SK-N-SH (cell line): Measurements from ENCODE around the gene CFDP1. TPM values are rescaled to one million over a fixed set of nuclear protein-coding genes. Genes with fewer than 3 reads are reported as not detected.

Experiments
- CTCF ChIA-PET: fragments of 300-600, 350-600 bp; formaldehyde crosslinking; extraction: SDS; loops from one replicate; lab custom pipeline; 2021; lab: Yijun Ruan, JAX
- POLR2A ChIA-PET: fragments of 350-600 bp; sonication (Branson Sonifier 250); formaldehyde crosslinking; extraction: SDS; loops from one replicate; lab custom pipeline; 2020; ENCODE audit warnings: antibody characterized with exemption, inconsistent platforms; lab: Yijun Ruan, JAX
- DNase-seq: peaks from one replicate; pipeline ENCODE4 v3.0.0; 2012
- H2AFZ ChIP-seq: fragments of 200-600 bp; sonication (generic); 2 replicates; pipeline ENCODE4 v1.8.1; 2016; ENCODE audit warnings: antibody characterized with exemption, mild to moderate bottlenecking, low read depth
- H3F3A ChIP-seq: fragments of 200-600 bp; sonication (generic); replicated peaks from 2 replicates; pipeline ENCODE3; 2016; ENCODE audit warnings: antibody characterized with exemption, mild to moderate bottlenecking; ENCODE audit not compliant: insufficient read depth
- H3K27ac ChIP-seq, 2 experiments: fragments of 200-500 bp in 1 of 2; fragments of 200-600 bp in 1 of 2; sonication (Bioruptor generic) in 1 of 2; sonication (generic), shearing (Covaris generic) in 1 of 2; 2 replicates each; pipeline versions ENCODE4 v1.5.1 to v1.6.1; 2014 to 2016; ENCODE audit warnings: low read depth in 2 of 2, inconsistent platforms in 1 of 2, low read length in 1 of 2, mild to moderate bottlenecking in 1 of 2, mixed read lengths in 1 of 2
- H3K27me3 ChIP-seq: fragments of 200-600 bp; sonication (generic), shearing (Covaris generic); 2 replicates; pipeline ENCODE4 v1.6.1; 2016; ENCODE audit warnings: mixed run types; ENCODE audit not compliant: insufficient read depth
- H3K36me3 ChIP-seq, 2 experiments: fragments of 200-500 bp in 1 of 2; fragments of 200-600 bp in 1 of 2; sonication (Bioruptor generic) in 1 of 2; sonication (generic) in 1 of 2; replicated peaks in 1 of 2; 2 replicates each; pipeline versions ENCODE3 to v1.5.1; 2014 to 2016; ENCODE audit warnings: low read length in 1 of 2, mild to moderate bottlenecking in 1 of 2; ENCODE audit not compliant: insufficient read depth in 2 of 2, control insufficient read depth in 1 of 2
- H3K4me1 ChIP-seq, 2 experiments: fragments of 200-500 bp in 1 of 2; fragments of 200-600 bp in 1 of 2; sonication (Bioruptor generic) in 1 of 2; sonication (generic), shearing (Covaris generic) in 1 of 2; 2 replicates each; pipeline versions ENCODE4 v1.5.1 to v1.6.1; 2014 to 2016; ENCODE audit warnings: low read depth in 1 of 2, low read length in 1 of 2, mixed run types in 1 of 2; ENCODE audit not compliant: insufficient read depth in 2 of 2, control insufficient read depth in 1 of 2
- H3K4me2 ChIP-seq: fragments of 200-600 bp; sonication (generic), shearing (Covaris generic); 2 replicates; pipeline ENCODE4 v1.6.1; 2017; ENCODE audit warnings: mixed run types
- H3K4me3 ChIP-seq, 2 experiments: fragments of 200-500 bp in 1 of 2; fragments of 200-600 bp in 1 of 2; sonication (Bioruptor generic) in 1 of 2; sonication (generic), shearing (Covaris generic) in 1 of 2; 2 replicates each; pipeline versions ENCODE4 v1.5.1 to v1.8.1; 2014 to 2016; ENCODE audit warnings: low read depth in 2 of 2, inconsistent platforms in 1 of 2, low read length in 1 of 2, mild to moderate bottlenecking in 1 of 2, mixed read lengths in 1 of 2, moderate library complexity in 1 of 2
- H3K79me2 ChIP-seq: fragments of 200-600 bp; sonication (generic); 2 replicates; pipeline ENCODE4 v1.8.1; 2017; ENCODE audit warnings: mild to moderate bottlenecking; ENCODE audit not compliant: insufficient read depth
- H3K9ac ChIP-seq: fragments of 200-600 bp; sonication (generic); 2 replicates; pipeline ENCODE4 v1.6.1; 2017; ENCODE audit warnings: mixed run types
- H3K9me2 ChIP-seq: fragments of 200-600 bp; sonication (generic); 2 replicates; pipeline ENCODE4 v1.6.1; 2017; ENCODE audit warnings: mixed run types
- H3K9me3 ChIP-seq: fragments of 200-600 bp; sonication (generic); 2 replicates; pipeline ENCODE4 v1.6.1; 2017; ENCODE audit warnings: mixed run types, mild to moderate bottlenecking, moderate library complexity
- H4K20me1 ChIP-seq: fragments of 200-600 bp; sonication (generic); 2 replicates; pipeline ENCODE4 v1.6.1; 2017; ENCODE audit warnings: mild to moderate bottlenecking, mixed run types; ENCODE audit not compliant: insufficient read depth
- CHD2 ChIP-seq: fragments of 150-350 bp; IDR thresholded peaks from 2 replicates; pipeline ENCODE4 v1.6.1; 2018; ENCODE audit warnings: low read length; ENCODE audit not compliant: partially characterized antibody
- ELF1 ChIP-seq: IDR thresholded peaks from 2 replicates; pipeline ENCODE4 v1.4.0; 2012
- FOXJ3 ChIP-seq: sonication (generic); formaldehyde crosslinking; IDR thresholded peaks from 2 replicates; pipeline ENCODE4 v1.5.1; 2020; ENCODE audit warnings: mild to moderate bottlenecking, missing genetic modification reagents
- FOXM1 ChIP-seq: IDR thresholded peaks from 2 replicates; pipeline ENCODE4 v1.4.0; 2012; ENCODE audit warnings: low read depth, mild to moderate bottlenecking
- GABPA ChIP-seq: IDR thresholded peaks from 2 replicates; pipeline ENCODE4 v1.4.0; 2012; ENCODE audit warnings: low read depth, mild to moderate bottlenecking
- MXI1 ChIP-seq: IDR thresholded peaks from 2 replicates; pipeline ENCODE4 v1.6.1; 2012; ENCODE audit warnings: mild to moderate bottlenecking, low read depth, low read length, improper control_type of control experiment
- NRF1 ChIP-seq: IDR thresholded peaks from 2 replicates; pipeline ENCODE4 v1.6.1; 2012; ENCODE audit warnings: low read depth, mild to moderate bottlenecking, low read length
- RAD21 ChIP-seq: IDR thresholded peaks from 2 replicates; pipeline ENCODE4 v1.6.1; 2012; ENCODE audit warnings: mild to moderate bottlenecking, low read length
- RFX5 ChIP-seq: IDR thresholded peaks from 2 replicates; pipeline ENCODE4 v1.6.1; 2012; ENCODE audit warnings: mild to moderate bottlenecking, improper control_type of control experiment, low read length
- SIN3A ChIP-seq: IDR thresholded peaks from 2 replicates; pipeline ENCODE4 v1.6.1; 2012; ENCODE audit warnings: low read depth, mild to moderate bottlenecking, low read length, moderate library complexity, borderline replicate concordance
- TEAD4 ChIP-seq: IDR thresholded peaks from 2 replicates; pipeline ENCODE4 v1.4.0; 2012; ENCODE audit warnings: mild to moderate bottlenecking, borderline replicate concordance; ENCODE audit not compliant: insufficient read depth
- YY1 ChIP-seq: IDR thresholded peaks from 2 replicates; pipeline ENCODE4 v1.4.0; 2012; ENCODE audit warnings: low read depth, mild to moderate bottlenecking
- WGBS: methylation state at CpG from one replicate; pipeline ENCODE4 v1.1.6; 2017; ENCODE audit warnings: low lambda C conversion rate; 5-methylcytosine and 5-hydroxymethylcytosine counted together
- polyA plus RNA-seq, 3 experiments: library from polyadenylated mRNA; depleted of rRNA; stranded (reverse); fragments of >200 nt; gene quantifications; 2 replicates each; pipeline ENCODE4 v1.2.3, GENCODE V29; 2012
- TF ChIP-seq, protein P1 (sequence below): IDR thresholded peaks from 2 replicates; pipeline ENCODE4 v1.4.0; 2012; ENCODE audit warnings: low read depth, borderline replicate concordance
- TF ChIP-seq, protein P2 (sequence below): IDR thresholded peaks from 2 replicates; pipeline ENCODE4; 2012
- TF ChIP-seq, protein P3 (sequence below): fragments of 200-600 bp; sonication (generic); IDR thresholded peaks from 2 replicates; pipeline ENCODE4 v1.6.1; 2017; ENCODE audit warnings: antibody characterized with exemption, mild to moderate bottlenecking, moderate library complexity

CFDP1 gene
- polyA plus RNA-seq, 1 of the 3 experiments (the other 2 are of a cell fraction), result 46.0 TPM

DNA sequence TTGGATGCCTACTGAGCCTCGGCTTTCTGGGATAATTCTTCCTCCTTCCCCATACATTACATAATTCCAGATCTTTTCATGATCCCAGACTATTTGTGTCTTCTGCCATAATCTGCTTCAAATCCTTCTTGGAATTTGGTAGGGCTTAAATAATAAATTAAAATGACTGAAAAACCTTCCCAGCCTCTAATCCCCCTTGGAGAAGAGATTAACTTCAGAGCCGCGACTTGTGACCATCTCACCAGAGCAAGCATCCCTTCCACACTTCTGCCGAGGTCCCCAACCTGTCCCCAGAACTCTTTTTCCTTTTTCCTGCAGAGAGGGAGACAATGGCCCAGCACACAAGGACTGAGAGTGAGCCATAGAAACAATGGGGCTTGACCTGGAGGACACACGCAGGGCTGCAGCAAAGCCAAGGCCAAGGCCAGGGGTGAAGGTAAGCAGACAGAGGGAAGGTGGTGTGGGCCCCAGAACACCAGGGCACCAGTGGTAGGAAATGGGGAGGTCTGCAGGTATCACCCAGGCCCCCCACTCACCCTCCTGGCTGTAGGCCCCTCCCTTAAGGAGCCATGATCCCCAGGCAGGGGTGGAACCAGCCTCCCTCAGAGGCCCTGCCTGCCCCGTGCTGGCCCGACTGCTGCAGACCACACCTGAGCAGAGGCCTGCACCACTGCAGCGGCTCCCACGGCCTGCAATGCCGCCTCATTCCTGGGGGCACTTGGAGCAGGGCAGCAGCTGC is 172.3 kb downstream of the CFDP1 start:
- Histone ChIP-seq H2AFZ (no peak overlapping the region), H3K4me1 (peaks cover 36 to 71% of the 10 kb centered on the region in 2 experiments)
- 92% methylated on average over 5 of the region's 10 CpGs for WGBS

More for the DNA sequence above, 172.3 kb downstream of the CFDP1 start:
- peaks cover 100% of the 10 kb centered on the region for H3K79me2 ChIP-seq
- no peak for TF ChIP-seq RFX5
- TF ChIP-seq YY1, result no peak
- TF ChIP-seq GABPA, result no peak
- no peak for TF ChIP-seq NRF1
- TF ChIP-seq, protein P1, sequence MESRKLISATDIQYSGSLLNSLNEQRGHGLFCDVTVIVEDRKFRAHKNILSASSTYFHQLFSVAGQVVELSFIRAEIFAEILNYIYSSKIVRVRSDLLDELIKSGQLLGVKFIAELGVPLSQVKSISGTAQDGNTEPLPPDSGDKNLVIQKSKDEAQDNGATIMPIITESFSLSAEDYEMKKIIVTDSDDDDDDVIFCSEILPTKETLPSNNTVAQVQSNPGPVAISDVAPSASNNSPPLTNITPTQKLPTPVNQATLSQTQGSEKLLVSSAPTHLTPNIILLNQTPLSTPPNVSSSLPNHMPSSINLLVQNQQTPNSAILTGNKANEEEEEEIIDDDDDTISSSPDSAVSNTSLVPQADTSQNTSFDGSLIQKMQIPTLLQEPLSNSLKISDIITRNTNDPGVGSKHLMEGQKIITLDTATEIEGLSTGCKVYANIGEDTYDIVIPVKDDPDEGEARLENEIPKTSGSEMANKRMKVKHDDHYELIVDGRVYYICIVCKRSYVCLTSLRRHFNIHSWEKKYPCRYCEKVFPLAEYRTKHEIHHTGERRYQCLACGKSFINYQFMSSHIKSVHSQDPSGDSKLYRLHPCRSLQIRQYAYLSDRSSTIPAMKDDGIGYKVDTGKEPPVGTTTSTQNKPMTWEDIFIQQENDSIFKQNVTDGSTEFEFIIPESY, result no peak
- TF ChIP-seq FOXJ3 (CRISPR knock-in tag), result no peak
- TF ChIP-seq SIN3A, result no peak
- TF ChIP-seq RAD21, result no peak
- TF ChIP-seq, protein P2, sequence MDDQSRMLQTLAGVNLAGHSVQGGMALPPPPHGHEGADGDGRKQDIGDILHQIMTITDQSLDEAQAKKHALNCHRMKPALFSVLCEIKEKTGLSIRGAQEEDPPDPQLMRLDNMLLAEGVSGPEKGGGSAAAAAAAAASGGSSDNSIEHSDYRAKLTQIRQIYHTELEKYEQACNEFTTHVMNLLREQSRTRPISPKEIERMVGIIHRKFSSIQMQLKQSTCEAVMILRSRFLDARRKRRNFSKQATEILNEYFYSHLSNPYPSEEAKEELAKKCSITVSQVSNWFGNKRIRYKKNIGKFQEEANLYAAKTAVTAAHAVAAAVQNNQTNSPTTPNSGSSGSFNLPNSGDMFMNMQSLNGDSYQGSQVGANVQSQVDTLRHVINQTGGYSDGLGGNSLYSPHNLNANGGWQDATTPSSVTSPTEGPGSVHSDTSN, result no peak
- TF ChIP-seq CHD2, result no peak
- no peak for TF ChIP-seq MXI1
- TF ChIP-seq FOXM1, result no peak
- TF ChIP-seq ELF1, result no peak
- TF ChIP-seq, protein P3, sequence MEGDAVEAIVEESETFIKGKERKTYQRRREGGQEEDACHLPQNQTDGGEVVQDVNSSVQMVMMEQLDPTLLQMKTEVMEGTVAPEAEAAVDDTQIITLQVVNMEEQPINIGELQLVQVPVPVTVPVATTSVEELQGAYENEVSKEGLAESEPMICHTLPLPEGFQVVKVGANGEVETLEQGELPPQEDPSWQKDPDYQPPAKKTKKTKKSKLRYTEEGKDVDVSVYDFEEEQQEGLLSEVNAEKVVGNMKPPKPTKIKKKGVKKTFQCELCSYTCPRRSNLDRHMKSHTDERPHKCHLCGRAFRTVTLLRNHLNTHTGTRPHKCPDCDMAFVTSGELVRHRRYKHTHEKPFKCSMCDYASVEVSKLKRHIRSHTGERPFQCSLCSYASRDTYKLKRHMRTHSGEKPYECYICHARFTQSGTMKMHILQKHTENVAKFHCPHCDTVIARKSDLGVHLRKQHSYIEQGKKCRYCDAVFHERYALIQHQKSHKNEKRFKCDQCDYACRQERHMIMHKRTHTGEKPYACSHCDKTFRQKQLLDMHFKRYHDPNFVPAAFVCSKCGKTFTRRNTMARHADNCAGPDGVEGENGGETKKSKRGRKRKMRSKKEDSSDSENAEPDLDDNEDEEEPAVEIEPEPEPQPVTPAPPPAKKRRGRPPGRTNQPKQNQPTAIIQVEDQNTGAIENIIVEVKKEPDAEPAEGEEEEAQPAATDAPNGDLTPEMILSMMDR, result no peak
- no peak for TF ChIP-seq TEAD4
- H3K4me3 ChIP-seq, result no peak overlapping the region
- DNase-seq, result peak; percentile 10
- H3F3A ChIP-seq, result peaks cover 7% of the 10 kb centered on the region
- no peak overlapping the region for H3K9ac ChIP-seq
- H4K20me1 ChIP-seq, result peaks cover 86% of the 10 kb centered on the region
- no peaks in the 10 kb centered on the region for H3K9me2 ChIP-seq
- H3K36me3 ChIP-seq, result peaks cover 9 to 12% of the 10 kb centered on the region in 2 experiments
- no peak overlapping the region for H3K4me2 ChIP-seq
- CTCF ChIA-PET, result no interaction called here
- POLR2A ChIA-PET, result no interaction called here
- H3K9me3 ChIP-seq, result no peaks in the 10 kb centered on the region
- no peaks in the 10 kb centered on the region for H3K27me3 ChIP-seq
- H3K27ac ChIP-seq, result no peak overlapping the region
